ENCODE data around the gene PARPBP. TPM values are rescaled to one million over a fixed set of nuclear protein-coding genes. Genes with fewer than 3 reads are reported as not detected.

PARPBP gene
- total RNA-seq, 3 donors from 2014 or later = 1.1 to 3.9 (median 2.3) TPM

DNA sequence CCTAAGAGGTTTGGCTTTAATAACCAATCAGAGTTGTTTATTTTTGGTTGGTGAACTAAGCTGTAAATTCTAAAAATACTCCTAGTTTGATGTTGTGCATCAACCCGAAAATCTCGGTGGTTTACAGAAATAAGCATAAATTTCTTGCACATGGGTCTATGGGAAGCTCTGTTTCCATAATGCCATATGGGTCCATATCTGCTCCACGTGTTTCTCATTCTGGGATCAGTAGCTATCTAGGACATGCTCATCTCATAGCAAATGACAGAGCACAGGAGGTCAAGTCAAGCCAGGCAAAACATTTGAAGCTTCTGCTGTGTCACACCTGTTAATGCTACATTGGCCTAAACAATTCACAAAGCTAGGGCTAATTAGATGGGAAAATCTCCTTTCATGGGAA is 23.1 kb upstream of the PARPBP start:
- TF ChIP-seq, protein P1, sequence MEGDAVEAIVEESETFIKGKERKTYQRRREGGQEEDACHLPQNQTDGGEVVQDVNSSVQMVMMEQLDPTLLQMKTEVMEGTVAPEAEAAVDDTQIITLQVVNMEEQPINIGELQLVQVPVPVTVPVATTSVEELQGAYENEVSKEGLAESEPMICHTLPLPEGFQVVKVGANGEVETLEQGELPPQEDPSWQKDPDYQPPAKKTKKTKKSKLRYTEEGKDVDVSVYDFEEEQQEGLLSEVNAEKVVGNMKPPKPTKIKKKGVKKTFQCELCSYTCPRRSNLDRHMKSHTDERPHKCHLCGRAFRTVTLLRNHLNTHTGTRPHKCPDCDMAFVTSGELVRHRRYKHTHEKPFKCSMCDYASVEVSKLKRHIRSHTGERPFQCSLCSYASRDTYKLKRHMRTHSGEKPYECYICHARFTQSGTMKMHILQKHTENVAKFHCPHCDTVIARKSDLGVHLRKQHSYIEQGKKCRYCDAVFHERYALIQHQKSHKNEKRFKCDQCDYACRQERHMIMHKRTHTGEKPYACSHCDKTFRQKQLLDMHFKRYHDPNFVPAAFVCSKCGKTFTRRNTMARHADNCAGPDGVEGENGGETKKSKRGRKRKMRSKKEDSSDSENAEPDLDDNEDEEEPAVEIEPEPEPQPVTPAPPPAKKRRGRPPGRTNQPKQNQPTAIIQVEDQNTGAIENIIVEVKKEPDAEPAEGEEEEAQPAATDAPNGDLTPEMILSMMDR (IDR thresholded peaks at IDR 0.05) = no peak
- no peak for TF ChIP-seq POLR2A (IDR thresholded peaks at IDR 0.05)
- Histone ChIP-seq H3K36me3 (no peaks in the 10 kb centered on the region), H3K27me3 (no peaks in the 10 kb centered on the region), H3K9me3 (no peaks in the 10 kb centered on the region), H3K4me1 (no peaks in the 10 kb centered on the region), H3K4me3 (no peak overlapping the region), H3K27ac (no peak overlapping the region)
- intact Hi-C loops (cut with DNase I; ENCODE audit: low total_unique reads) = no loop called here
- DNase-seq (ENCODE audit: low spot score in 2 of 2) = no peak

DNA sequence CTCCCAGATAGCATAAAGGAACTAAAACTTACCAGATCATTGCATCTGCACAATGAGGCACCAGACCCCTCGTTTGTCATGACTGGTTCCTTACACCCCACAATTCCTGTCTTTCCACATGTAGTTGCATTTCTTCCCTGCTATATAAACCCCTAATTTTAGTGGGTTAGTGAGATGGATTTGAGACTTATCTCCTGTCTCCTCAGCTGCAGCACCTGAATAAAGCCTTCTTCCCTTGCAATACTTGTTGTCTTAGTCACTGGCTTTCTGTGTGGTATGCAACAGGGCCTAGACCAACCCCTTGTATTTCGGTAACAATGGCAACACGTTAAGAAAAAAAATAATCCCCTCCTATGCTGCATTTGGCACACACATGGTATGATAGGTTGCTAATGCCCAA is 13.1 kb upstream of the PARPBP start:
- H3K27me3 ChIP-seq = no peaks in the 10 kb centered on the region
- H3K4me1 ChIP-seq = no peaks in the 10 kb centered on the region
- no peaks in the 10 kb centered on the region for H3K9me3 ChIP-seq
- no peak overlapping the region for H3K4me3 ChIP-seq
- H3K36me3 ChIP-seq = peaks cover 10% of the 10 kb centered on the region
- intact Hi-C loops (cut with DNase I; ENCODE audit: low total_unique reads) = no loop called here
- no peak for DNase-seq (ENCODE audit: low spot score in 2 of 2)
- H3K27ac ChIP-seq = no peak overlapping the region
- no peak for TF ChIP-seq POLR2AphosphoS5 (IDR thresholded peaks at IDR 0.05)

DNA sequence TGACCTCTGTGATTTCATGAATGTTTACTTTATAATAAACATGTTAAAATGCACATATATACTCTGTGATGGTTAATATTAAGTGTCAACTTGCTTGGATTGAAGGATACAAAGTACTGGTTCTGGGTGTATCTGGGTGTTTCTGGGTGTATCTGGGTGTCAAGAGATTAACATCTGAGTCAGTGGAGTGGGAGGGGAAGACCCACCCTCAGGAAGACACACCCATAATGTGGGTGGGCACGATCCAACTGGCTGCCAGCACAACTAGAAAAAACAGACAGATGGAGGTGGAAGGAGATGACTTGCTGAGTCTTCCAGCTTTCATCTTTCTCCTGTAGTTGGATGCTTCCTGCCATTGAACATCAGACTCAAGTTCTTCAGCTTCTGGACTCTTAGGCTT is 12.0 kb upstream of the PARPBP start:
- TF ChIP-seq POLR2AphosphoS5 (IDR thresholded peaks at IDR 0.05) = no peak
- TF ChIP-seq POLR2A (IDR thresholded peaks at IDR 0.05) = no peak
- TF ChIP-seq, protein P1 (IDR thresholded peaks at IDR 0.05) = no peak
- H3K4me1 ChIP-seq = no peaks in the 10 kb centered on the region
- DNase-seq (ENCODE audit: low spot score in 2 of 2) = no peak
- no peak overlapping the region for H3K27ac ChIP-seq
- no peak overlapping the region for H3K4me3 ChIP-seq
- intact Hi-C loops (cut with DNase I; ENCODE audit: low total_unique reads) = no loop called here
- H3K27me3 ChIP-seq = no peaks in the 10 kb centered on the region
- H3K36me3 ChIP-seq = peaks cover 10% of the 10 kb centered on the region
- no peaks in the 10 kb centered on the region for H3K9me3 ChIP-seq

DNA sequence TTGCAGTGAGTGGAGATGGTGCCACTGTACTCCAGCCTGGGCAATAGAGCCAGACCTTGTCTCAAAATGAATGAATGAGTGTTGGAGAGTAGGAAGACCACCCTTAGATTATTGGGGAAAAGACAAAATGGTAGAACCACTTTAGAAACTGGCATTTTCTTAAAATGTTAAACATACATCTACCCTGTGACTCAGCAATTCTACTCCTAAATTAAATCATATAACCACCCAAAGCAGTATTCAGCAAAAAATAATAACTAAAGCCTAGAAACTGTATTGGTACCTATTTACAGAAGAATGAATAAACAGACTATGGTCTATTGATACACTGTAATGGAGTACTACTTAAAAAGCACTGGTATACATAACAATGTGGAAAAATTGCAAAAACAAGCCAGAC is 9.2 kb upstream of the PARPBP start:
- H3K36me3 ChIP-seq = peaks cover 11% of the 10 kb centered on the region
- TF ChIP-seq POLR2A (IDR thresholded peaks at IDR 0.05) = no peak
- no peak for TF ChIP-seq POLR2AphosphoS5 (IDR thresholded peaks at IDR 0.05)
- TF ChIP-seq, protein P1 (IDR thresholded peaks at IDR 0.05) = no peak
- no peaks in the 10 kb centered on the region for H3K27me3 ChIP-seq
- no peak overlapping the region for H3K27ac ChIP-seq
- DNase-seq (ENCODE audit: low spot score in 2 of 2) = no peak
- no peak overlapping the region for H3K4me3 ChIP-seq
- no peaks in the 10 kb centered on the region for H3K4me1 ChIP-seq
- H3K9me3 ChIP-seq = no peaks in the 10 kb centered on the region
- intact Hi-C loops (cut with DNase I; ENCODE audit: low total_unique reads) = no loop called here

DNA sequence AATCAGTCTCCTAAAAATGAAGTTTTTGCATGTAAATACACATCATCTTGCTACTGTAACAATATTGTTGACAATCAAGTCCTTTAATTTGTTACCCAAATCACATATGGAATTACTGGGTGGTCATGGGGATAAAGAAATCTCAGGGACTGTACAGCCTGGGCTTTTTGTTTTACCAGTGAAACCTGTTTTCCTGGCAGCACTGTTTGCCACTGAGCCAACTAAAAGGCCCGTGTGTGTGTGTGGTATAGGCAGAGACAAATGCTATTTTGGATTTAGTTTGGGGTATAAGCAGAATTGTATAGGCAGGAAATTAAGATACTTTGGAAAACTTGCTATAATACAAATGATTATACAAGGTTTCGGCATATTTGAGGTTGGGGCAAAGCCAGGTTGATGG is 5.8 kb upstream of the PARPBP start:
- Histone ChIP-seq H3K9me3 (no peaks in the 10 kb centered on the region), H3K27ac (no peak overlapping the region), H3K4me3 (no peak overlapping the region), H3K27me3 (no peaks in the 10 kb centered on the region), H3K36me3 (peaks cover 12% of the 10 kb centered on the region), H3K4me1 (no peaks in the 10 kb centered on the region)
- intact Hi-C loops (cut with DNase I; ENCODE audit: low total_unique reads) = no loop called here
- no peak for DNase-seq (ENCODE audit: low spot score in 2 of 2)
- no peak for TF ChIP-seq POLR2AphosphoS5 (IDR thresholded peaks at IDR 0.05)
- TF ChIP-seq, protein P1 (IDR thresholded peaks at IDR 0.05) = no peak
- TF ChIP-seq POLR2A (IDR thresholded peaks at IDR 0.05) = no peak

DNA sequence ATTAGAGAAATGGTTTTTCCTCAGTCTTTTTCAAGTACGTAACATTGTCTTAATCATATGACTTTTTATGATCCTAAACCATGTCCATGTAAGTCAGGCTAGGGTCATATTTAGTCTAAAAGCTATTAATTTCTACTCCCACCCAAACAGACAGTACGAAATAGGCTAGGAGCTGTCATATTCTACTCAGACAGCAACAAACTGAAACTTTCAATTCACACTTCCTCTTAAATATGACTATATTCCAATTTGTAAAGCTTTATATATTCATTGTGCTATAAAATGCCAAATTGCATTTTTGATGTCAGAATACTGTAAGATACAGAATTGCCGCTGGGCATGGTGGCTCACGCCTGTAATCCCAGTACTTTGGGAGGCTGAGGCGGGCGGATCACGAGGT is 3.6 kb upstream of the PARPBP start:
- Histone ChIP-seq H3K27ac (no peak overlapping the region), H3K4me1 (peaks cover 0 to 5% of the 10 kb centered on the region in 2 donors), H3K4me3 (no peak overlapping the region), H3K36me3 (peaks cover 3% of the 10 kb centered on the region), H3K9me3 (no peaks in the 10 kb centered on the region), H3K27me3 (no peaks in the 10 kb centered on the region)
- intact Hi-C loops (cut with DNase I; ENCODE audit: low total_unique reads) = no loop called here
- DNase-seq (ENCODE audit: low spot score in 2 of 2) = no peak
- TF ChIP-seq POLR2A (IDR thresholded peaks at IDR 0.05) = no peak
- TF ChIP-seq POLR2AphosphoS5 (IDR thresholded peaks at IDR 0.05) = no peak
- TF ChIP-seq, protein P1 (IDR thresholded peaks at IDR 0.05) = no peak
